Measurements from ENCODE around the gene ABHD8. TPM values are rescaled to one million over a fixed set of nuclear protein-coding genes. Genes with fewer than 3 reads are reported as not detected.

The ABHD8 gene
- total RNA-seq, 1 experiment from 2014 or later = 13.2 TPM

GRCh38 chr19:17259118-17259780 is 44.0 kb downstream of the ABHD8 start:
- peaks cover 11% of the 10 kb centered on the region for H3K4me1 Mint-ChIP-seq

GRCh38 chr19:17256130-17256529 is 47.1 kb downstream of the ABHD8 start:
- H3K36me3 Mint-ChIP-seq = peaks cover 47% of the 10 kb centered on the region
- peaks cover 5% of the 10 kb centered on the region; the same call in 1 of the 2 replicates for H3K4me1 Mint-ChIP-seq
- TF ChIP-seq USF1 (CRISPR knock-in tag; IDR thresholded peaks at IDR 0.05) (no peak), E2F1 (CRISPR knock-in tag; IDR thresholded peaks at IDR 0.05) (no peak), KAT7 (CRISPR knock-in tag; IDR thresholded peaks at IDR 0.05; ENCODE audit: borderline replicate concordance) (no peak), SMAD4 (CRISPR knock-in tag; IDR thresholded peaks at IDR 0.05) (no peak), HMGA2 (CRISPR knock-in tag; IDR thresholded peaks at IDR 0.05) (no peak), GABPB1 (CRISPR knock-in tag; IDR thresholded peaks at IDR 0.05) (no peak), TEAD4 (CRISPR knock-in tag; IDR thresholded peaks at IDR 0.05) (no peak), MAX (CRISPR knock-in tag; IDR thresholded peaks at IDR 0.05) (no peak)
- DNase-seq (ENCODE audit: low spot score) = no peak
- H3K27me3 Mint-ChIP-seq (ENCODE audit: low read depth) = peaks cover 7% of the 10 kb centered on the region
- CTCF ChIA-PET = no interaction called here
- no peak overlapping the region for H3K4me3 Mint-ChIP-seq
- peaks cover 12% of the 10 kb centered on the region for H3K9me3 Mint-ChIP-seq
- no peak for ATAC-seq
- H3K27ac Mint-ChIP-seq = no peak overlapping the region
- POLR2A ChIA-PET = no interaction called here

More at GRCh38 chr19:17259118-17259780, 44.0 kb downstream of the ABHD8 start:
- H3K36me3 Mint-ChIP-seq = peaks cover 42% of the 10 kb centered on the region
- H3K27ac Mint-ChIP-seq = no peak overlapping the region
- ChIA-PET CTCF (interaction anchor here (0.6 to 4.2 kb wide), 6 partner anchors 11 to 167 kb away, joined by 3 to 38 read pairs (median 5); partner anchors contain the start of genes ANKLE1 and USE1), POLR2A (interaction anchor here (1.0 kb wide), 1 partner anchor 11 kb away, joined by 5 read pairs; no protein-coding TSS in a partner anchor)
- H3K4me3 Mint-ChIP-seq = no peak overlapping the region
- ATAC-seq (no peak), DNase-seq (ENCODE audit: low spot score) (no peak)
- H3K9me3 Mint-ChIP-seq = peaks cover 12% of the 10 kb centered on the region
- H3K27me3 Mint-ChIP-seq (ENCODE audit: low read depth) = peaks cover 7% of the 10 kb centered on the region
- TF ChIP-seq GABPB1 (CRISPR knock-in tag; IDR thresholded peaks at IDR 0.05) (no peak), ZNF425 (CRISPR knock-in tag; conservative IDR thresholded peaks at IDR 0.05) (no peak), EMX1 (CRISPR knock-in tag; IDR thresholded peaks at IDR 0.05) (no peak), AFF4 (CRISPR knock-in tag; IDR thresholded peaks at IDR 0.05; ENCODE audit: borderline replicate concordance) (no peak), PREB (CRISPR knock-in tag; IDR thresholded peaks at IDR 0.05; ENCODE audit: borderline replicate concordance) (no peak), NR1H2 (CRISPR knock-in tag; IDR thresholded peaks at IDR 0.05) (no peak), TCF7 (CRISPR knock-in tag; IDR thresholded peaks at IDR 0.05; ENCODE audit: low read depth) (no peak), SMAD4 (CRISPR knock-in tag; IDR thresholded peaks at IDR 0.05) (no peak), GTF2I (CRISPR knock-in tag; conservative IDR thresholded peaks at IDR 0.05) (no peak)

Measured in WTC11 (cell line).